ENCODE measurements around the gene MDP1.
A peak's percentile ranks its signal among the peaks of the same experiment; 100 is the strongest.

DNA sequence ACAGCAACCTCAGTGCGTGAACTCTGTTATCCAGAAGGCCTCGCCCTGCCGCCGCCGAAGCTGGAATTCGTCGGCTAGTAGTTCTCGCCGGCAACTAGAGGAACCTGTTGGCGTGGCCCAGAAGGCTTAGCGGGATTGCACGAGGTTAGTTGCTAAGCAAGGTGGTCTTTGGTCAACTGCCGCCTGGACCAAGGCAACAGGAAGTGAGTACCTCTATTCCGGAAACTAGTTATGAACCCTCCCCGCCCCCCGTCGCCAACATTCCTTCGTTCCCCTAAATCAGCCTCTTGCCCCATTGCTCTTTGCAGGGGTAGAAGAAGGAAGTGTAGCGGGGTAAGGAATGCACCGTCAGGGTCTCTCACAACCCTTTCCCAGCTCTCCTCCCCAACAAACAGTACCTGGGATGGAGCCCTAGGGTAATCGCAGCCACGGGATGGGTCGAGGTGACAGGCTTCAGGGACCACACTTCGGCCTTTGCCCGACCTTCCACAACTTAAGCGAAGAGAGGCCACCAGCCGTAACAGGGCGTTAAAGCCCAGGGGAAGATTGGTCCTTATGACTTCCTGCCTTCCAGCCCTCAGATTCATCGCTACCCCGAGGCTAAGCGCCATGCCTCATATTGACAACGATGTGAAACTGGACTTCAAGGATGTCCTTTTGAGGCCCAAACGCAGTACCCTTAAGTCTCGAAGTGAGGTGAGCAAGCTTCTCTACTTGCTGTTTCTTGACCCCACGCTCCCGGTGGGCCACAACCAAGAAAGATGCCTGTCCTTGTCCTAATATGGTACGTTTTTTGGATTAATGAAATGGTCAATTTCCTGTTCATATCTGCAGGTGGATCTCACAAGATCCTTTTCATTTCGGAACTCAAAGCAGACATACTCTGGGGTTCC lies 17.0 kb upstream of the MDP1 start, which contains the start of gene GMPR2:
- TF ChIP-seq SPI1 (IDR thresholded peaks at IDR 0.05; ENCODE audit: low read depth, low read length) (peak; percentile 50; the same call in 1 of the 2 replicates), POLR2A (IDR thresholded peaks at IDR 0.05; ENCODE audit: low read depth, low read length) (no peak; the same call in 1 of the 2 replicates)
